CD4-positive, alpha-beta T cell treated with Interleukin-1 beta for 1 hour (primary cell): Measurements from ENCODE around the gene OSBPL1A.
A peak's percentile ranks its signal among the peaks of the same experiment; 100 is the strongest.
"Not testable (repeated sequence)": the region's sequence is repeated elsewhere in the genome, so short reads cannot be mapped to it uniquely, and the experiment has no call there.

Source experiments
- DNase-seq, 2 donors: peaks; one replicate each; pipeline ENCODE4 v3.0.0-alpha.2; 2020 to 2022

The OSBPL1A gene

DNA sequence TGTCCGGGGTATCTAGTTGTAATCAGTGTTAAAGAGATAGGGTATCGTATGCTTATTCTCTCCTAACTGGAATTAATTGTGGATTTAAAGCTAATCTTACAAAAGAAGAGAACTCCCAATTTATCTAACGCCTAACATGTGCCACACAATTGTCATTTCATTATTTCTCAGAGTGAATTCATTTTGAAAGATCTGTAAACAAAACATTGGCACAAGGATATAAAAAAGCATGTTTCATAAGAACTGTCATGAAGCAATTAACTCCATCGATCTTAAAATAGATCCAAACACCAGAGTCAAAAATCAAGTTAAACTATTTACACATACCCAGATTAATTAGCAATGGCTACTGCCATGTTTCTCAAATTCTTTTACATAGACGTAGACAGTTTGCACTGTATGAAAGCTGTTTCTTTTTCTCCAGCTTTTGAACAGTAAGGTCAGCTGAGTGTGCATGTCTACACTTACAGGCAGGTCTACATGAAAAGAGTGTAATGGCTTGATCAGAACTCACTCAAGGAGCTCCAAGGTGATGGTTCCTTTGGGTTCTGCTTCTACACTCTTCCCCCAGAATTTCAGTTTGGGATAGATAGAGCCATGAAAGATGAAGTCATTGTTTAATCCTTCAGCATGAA, 220.0 kb downstream of the OSBPL1A start:
- DNase-seq = no peak

DNA sequence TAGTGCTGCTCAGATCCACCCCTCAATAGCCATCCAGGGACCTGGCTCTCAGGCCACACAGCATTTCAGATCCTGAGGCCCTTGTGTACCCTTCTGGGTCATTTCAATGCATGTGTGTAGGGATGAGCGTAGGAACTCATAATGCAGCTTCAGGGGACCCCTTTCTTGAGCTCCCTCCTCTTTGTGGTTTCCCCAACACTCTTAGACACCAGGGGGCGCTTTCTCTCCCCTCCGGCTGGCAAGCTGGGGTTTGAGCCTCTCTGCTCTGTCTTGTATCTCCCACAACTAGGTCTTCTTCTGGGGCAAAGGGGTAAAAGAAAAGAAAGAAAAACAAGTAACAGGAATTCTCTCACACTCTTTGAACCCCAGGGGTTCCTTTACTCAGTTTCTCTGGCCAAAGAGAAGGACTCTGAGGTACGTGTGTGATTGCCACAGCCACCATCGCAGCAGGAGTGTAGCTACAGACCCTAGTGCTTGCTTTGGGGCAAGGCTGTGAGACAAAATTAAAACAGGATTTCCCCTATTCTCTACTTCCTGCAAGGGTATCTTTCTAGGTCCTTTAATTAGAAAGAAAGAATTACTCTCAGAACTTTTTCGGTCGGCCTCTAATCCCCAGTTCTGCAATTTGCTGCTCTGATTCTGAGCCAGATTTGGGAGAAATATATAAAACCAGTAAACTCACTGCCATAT, 220.8 kb downstream of the OSBPL1A start:
- peak; percentile 18 to 49 for DNase-seq

DNA sequence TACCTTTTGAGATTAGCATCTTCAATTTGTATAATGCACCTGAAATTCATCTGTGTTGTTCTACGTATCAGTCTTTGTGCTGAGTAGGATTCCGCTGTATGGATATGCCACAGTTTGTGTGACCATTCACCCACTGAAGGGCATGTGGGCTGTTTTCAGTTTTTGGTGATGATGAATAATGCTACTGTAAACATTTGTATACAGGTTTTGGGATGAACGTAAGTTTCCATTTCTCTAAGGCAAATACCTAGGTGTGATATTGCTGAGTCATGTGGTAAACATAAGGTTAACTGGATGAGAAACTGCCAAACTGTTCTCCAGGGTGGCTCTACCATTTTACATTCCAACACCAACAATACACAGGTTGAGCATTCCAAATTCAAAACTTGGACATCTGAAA, 223.6 kb downstream of the OSBPL1A start:
- DNase-seq = no peak

DNA sequence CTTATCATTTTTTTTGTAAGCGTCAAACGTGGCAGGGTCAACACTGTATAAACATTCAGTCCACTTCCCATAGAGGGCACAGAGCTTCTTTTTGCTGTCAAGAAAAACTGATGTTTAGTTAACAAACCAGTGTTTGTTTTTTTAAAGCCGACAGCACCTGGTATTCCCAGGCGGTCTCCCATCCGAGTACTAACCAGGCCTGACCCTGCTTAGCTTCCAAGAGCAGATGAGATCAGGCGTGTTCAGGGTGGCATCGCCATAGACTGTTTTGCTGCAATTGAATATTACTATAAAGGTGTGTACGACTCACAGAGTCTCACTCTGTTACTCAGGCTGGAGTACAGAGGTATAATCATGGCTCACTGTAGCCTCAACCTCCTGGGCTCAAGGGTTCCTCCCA, 227.3 kb downstream of the OSBPL1A start:
- DNase-seq = no peak

DNA sequence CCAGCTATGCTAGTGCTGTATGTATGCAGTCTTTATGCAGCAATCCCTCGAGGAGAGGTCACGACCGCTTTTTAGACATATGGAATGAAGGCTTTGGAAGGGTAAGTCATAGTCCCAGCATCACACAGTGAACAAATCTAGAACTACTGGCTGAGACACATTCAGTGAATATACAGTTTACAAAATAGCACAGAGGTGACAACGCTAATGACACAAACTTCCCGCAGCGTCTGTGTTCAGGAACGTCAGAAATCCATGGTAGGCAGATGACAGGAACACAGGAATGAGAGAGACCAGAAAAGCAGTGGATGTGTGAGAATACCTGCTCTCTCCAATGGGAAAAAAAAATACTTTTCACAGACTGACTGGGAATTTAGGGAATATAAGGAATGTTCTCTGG, 229.1 kb downstream of the OSBPL1A start:
- DNase-seq = no peak

DNA sequence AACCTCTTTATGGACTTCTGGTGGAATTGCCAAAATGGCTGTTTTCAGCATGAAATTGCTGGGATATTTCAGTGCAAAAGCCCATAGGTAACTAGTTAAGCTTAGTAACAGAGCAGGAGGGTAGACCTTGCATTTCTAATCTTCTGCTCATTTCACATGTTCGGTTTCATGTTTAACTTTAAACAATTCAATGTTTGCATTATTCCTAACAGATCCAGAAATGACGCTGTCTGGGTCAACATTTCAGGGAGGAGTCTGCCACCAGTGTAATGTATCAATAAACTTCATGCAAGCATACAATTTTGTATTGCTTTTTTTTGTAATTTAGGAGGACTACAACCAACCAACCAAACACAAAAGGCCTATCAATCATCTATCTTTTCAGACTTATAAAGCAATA, 236.3 kb downstream of the OSBPL1A start:
- no peak for DNase-seq

DNA sequence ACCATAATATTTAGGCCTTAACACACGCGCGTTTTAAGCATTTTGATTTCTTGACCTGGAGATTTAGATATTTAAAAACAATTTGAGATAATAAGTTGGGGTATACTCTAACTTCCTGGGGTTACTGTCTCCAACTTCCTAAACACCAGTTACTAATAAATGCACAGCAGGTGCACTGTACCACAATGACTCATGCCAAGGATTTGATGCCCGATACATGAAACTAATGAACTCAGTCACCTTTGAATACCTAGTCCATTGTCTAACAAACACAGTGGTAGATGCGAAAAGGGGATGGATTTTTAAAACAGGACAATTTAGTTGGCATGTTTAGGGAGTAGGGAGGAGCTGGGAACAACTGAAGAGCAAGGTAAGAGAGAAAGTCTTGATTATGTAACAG, 237.5 kb downstream of the OSBPL1A start:
- DNase-seq = no peak

DNA sequence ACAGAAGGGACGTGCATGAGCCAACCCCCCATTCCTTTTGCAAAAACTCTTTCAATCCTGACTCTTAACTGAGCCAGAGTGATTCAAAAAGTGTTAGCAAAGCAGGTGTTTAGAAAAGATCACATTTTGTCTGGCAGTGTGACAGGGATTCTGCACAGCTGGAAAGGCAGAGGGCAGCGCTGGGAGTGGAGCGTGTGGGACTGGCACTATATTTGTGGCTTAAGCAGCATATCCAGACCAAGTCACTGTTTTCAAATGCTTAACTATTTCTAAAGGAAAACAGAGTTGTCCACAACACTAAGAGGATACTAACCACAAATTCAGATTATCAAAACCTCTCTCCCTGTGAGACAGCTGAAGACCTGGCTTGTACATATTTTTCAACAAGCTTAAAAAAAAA, 239.8 kb downstream of the OSBPL1A start:
- DNase-seq = no peak

DNA sequence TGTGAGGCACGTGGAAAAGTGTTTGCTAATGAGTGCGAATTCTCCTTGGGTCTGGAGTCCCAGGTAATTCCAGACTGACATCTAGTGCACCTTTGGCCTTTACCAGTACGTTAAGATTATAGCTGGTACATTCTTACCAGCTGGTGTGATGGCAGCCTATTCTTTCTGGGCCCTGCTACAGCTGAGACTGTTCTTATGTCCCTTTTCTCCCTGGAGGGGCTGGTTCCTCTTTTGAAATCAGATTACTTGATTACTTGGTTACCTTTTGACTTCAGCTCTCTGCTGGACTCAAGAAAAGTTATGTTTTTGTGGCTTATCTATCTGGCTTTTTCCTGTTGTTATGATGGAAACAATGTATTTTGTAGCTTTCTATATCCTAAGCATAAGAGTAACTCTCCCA, 244.2 kb downstream of the OSBPL1A start:
- no peak for DNase-seq

DNA sequence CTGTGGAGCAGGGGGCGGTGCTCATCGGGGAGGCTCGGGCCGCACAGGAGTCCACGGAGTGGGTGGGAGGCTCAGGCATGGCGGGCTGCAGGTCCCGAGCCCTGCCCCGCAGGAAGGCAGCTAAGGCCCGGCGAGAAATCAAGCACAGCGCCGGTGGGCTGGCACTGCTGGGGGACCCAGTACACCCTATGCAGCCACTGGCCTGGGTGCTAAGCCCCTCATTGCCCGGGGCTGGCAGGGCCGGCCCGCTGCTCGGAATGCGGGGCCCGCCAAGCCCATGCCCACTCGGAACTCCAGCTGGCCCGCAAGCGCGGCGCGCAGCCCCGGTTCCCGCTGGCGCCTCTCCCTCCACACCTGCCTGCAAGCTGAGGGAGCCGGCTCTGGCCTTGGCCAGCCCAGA, 248.0 kb downstream of the OSBPL1A start:
- not testable (repeated sequence) for DNase-seq

DNA sequence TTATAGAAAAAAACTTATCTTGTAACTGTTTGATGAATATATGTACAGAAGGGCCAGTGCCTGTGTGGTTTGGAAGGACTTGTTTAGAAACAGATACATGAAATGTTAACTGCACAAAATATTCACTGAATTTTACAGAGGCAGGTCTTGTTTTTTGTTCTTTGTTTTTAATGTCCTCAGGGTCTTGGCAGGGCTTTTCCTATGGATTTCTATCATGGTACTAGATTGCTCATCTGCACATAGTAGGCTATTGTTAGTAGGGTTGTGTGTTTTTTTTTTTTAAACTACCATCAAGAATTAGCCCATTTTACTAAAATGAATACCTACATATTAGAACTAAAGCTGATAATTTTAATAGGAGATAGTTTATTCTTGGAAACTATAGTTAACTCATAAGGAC, 255.2 kb downstream of the OSBPL1A start:
- DNase-seq = no peak

DNA sequence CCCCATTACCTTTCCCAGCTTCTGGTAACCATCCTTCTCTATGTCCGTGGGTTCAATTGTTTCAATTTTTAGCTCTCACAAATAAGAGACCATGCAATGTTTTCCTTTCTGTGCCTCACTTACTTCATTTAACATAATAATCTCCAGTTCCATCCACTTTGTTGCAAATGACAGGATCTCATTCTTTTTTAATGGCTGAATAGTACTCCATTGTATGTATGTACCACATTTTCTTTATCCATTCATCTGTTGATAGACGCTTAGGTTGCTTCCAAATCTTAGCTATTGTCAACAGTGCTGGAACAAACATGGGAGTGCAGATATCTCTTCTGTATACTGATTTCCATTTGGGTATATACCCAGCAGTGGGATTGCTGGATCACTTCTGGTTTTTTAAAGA, 256.9 kb downstream of the OSBPL1A start:
- DNase-seq = no peak

DNA sequence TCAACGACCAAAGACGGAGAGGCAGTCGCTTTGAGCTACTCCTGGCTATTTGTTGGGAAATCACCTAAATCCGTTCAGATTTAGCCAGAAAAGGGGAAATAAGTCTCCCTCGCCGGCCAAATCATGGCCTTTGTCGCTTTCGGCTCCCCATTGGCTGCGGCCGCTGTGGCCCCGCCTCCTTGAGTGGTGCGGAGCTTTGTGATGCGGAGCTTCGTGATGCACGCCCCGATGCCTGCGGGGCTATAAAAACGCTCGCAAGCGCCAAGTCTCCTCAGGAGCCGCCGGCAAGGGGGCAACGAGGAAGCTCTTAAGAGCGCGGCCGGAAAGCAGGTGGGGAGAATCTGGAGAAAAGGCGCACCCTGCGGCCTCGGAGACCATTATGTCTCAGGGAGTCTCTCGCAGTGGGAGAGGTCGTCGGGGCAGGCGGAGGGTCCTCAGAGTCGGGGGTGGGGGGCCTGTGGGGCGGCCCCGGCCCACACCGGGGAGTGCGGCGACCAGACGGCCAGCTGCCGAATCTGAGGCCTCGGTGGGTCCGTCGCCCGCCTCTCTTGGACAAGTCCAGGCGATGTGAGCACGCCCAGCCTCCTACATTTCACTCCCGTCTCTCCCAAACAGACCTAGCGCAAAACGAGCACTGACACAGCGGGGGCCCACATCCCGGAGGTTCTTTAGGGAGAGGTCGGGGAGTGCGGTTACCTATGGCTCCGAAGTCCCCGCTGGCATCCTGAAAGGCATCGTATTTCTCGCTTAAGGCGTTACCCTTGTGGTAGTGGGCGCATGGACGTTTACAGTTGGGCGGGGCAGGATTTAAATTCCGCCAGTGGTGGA, 258.6 kb downstream of the OSBPL1A start, which contains the start of gene CABYR:
TSS of gene CABYR (plus strand) at position 274 of the 828 bp plus-strand sequence. CDS start 4,053 bp downstream, outside the sequence.
- DNase-seq = peak; percentile 84 to 89

DNA sequence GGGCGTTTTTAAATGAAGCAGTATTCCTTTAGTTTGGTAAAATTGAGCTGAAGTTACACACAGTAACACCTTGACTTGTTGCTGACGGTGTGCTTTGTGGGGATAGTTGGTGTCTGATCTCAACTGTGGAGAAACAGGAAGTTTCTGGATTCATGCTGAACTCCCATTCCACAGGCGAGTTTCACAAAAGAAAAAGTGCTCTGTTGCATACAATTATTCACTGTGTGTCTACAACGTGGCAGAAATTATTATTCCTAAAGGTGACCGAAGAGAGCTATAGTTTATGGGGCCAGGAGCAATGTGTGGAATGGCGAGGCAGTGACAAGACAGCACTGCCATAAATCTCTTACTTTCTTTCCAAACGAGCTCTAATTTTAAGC, 259.2 kb downstream of the OSBPL1A start:
- no peak for DNase-seq

DNA sequence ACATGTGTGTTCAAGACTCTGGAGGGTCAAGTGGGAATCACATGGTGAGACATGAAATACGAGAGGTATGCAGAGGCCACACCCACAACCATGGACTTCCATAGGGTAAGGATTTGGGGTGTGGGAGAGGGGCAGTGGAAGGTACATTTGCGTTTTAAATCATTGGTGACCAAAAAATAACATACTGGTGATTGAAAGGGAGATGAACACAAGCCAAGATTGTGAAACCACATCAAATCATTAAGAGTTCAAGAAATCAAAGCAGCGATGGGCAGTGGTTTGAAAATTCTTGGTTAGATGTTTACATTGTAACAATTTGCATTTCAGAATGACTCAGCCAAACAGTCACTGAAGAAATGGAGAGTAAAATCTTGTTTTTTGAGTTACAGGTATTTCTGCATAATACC, 260.7 kb downstream of the OSBPL1A start:
- no peak for DNase-seq

DNA sequence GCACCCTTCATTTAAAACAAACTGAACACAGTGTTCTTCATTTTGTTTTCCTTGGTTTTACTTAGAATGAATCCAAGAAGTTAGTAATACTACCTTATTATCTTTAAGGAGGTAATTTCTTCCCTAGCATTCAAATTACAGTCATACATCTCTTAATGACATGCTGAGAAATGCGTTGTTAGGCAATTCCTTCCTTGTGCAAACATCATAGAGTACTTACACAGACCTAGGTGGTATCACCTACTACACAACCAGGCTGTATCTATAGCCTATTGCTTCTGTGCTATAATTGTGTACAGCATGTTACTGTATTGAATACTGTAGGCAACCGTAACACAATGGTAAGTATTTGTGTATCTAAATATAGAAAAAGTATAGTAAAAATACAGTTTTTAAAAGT, 267.1 kb downstream of the OSBPL1A start:
- DNase-seq = no peak

DNA sequence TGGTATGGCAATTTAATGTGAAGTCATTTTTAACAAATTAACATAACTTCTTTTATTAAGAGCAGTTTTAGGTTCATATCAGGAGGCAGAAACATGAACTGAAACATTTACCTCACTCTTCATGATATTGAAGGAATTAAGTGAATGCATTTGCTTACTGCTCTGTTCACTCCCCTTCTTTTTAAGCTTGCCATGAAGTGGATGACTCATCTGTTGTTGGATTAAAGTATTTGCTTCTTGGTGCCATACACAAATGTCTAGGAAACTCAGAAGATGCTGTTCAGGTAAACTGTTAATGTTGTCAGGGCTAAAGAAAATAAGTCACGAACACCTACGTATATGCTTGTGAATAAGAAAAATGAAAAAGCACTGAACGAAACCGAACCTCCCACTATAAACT, 268.9 kb downstream of the OSBPL1A start:
- DNase-seq = no peak

DNA sequence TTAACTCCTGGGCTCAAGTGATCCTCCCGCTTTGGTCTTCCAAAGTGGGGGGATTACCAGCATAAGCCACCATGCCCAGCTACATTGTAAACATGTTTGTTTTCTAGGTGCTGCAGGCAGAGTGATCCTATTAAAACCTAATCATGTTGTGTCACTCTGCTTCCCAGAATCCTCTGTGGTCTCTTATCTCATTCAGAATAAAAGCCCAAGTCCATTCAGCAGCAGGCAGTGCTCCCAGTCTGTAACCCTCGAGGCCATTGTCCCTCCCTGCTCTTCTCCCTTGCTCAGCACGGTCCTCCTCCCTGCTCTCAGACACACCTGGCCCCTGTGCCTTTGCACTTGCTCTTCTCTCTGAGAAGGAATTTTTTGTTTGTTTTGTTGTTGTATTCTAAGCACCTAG, 269.9 kb downstream of the OSBPL1A start:
- DNase-seq = no peak

DNA sequence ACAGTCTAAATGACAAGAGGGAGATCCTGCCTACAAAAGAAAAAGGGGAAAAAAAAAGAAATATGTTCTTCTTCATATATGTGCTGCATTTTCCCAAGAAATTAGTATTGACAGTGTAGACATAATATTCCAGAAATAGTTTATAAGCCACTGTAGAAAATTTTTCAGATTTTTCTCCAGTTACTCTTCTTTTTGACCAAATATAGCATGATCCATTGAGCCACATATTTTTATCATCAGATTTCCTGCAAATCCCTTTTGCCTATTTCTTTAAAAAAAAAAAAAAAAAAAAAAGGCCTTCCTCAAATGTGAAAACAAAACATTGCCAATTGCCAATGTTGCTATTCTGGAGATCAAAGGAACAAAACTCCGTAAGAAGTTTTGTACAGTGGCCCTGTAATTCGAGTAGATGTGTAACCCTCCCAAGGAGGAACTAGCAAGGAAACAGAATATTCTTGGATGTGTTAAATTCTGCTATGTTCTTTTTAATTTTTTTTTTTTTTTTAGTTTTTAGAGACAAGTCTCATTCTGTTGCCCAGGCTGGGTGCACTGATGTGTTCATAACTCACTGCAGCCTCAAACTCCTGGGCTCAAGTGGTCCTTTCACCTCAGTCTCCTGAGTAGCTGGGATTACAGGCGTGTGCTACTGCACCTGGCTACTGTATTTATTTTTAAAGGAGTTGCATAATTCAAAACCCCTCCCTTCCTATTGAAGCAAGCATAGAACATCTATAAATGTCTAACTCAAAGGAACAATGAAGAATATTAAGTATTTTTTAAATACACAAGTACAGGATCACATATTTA, 271.3 kb downstream of the OSBPL1A start:
- no peak for DNase-seq

DNA sequence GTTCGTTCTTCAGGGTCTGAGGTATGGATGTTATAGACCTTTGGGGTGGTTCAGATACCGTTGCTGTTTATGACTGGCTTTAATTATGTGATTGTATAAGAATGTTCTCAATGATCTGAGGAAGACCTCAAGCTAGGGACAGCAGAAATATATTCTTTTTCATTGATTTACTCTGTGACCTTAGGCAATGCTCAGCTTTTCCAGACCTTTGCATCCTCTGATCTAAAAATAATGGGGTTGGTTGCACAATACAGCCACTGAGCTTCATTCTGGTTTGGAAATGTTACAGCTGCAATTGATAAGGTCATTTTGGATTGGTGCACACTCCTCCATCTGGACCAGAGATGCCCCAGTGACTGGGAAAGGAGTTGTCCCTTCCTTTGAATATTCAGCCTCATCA, 276.0 kb downstream of the OSBPL1A start:
- DNase-seq = no peak

DNA sequence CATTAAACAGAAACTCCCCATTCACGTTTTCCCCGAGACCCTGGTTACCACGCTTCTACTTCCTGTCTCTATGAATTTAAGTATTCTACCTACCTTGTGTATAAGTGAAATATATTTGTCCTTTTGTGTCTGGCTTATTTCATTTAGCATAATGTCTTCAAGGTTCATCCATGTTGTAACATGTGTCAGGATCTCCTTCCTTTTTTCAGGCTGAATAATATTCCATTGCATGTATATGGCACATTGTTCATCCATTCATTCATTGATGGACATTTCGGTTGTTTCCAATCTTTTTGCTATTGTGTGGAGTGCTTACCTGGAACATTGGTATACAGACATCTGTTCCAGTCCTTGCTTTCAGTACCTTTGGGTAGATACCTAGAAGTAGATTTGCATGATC, 276.9 kb downstream of the OSBPL1A start:
- DNase-seq = no peak

DNA sequence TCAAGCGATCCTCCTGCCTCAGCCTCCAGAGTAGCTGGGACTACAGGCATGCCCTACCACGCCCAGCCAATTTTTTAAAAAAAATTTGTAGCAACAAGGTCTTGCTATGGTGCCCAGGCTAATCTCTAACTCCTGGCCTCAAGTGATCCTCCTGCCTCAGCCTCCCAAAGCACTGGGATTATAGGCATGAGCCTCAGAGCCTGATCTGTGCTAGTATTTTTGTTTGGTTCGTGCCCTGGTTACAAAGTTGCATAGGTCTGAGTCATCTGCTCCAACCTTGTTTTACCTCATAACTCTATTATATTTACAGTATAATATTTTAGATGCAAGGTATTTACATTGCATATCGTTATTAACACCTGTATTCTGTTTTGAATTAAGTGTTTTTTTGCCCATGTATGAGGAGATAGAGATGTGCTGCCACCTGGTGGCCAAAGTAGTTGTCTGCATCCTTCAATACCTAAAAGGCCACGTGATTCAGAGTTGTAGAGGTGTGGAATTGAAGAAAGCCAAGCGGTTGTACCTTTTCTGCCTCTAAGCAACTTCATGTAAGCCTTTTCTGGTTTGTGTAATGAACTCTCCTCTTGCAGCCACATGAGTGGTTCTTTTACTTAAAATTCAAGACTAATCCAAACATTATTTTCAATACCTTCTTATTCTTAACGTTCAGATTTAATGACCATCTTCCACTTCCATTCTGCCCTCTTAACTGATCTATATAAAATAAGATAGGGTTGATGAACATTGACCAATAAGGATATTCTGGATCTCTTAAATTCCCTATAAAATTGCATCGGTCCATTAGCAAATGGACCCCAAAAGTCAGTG, 278.7 kb downstream of the OSBPL1A start:
- peak; percentile 74 to 80 for DNase-seq
